ENCODE data around the gene CYP39A1.

Gene CYP39A1

DNA sequence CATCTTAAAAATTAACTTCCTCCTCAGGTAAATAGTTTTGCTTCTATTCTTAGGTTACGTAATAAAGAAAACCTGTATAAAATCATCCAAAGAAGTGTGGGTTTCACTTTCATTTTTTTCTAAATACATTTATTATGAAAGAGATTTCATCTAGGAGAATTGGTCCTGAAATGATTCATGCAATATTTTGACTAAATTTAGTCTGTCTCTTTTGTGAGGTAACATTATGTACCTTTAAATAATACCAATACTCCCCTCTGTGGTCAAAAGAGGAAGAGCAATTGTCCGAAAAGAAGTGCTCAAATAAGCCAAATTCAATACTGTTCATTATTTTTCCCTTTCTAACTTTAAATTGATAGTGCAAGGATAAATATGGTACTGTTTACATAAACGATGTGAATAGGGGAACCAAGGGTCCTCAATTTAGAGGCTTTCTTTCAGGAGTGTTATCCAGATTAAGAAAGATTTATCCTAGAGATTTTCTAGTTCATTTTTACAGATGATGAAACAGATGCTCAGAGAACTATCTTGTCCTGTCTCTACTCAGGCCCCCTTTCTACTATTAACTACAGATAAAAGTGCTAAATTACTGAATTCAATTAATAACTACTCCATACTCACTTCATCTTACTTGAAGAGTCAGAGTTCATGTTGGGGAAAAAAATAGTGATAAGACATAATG is 26.2 kb downstream of the CYP39A1 start:
- FAIRE-seq: peak; percentile 41
- peak; percentile 66 for TF ChIP-seq CTCF (IDR thresholded peaks at IDR 0.05; ENCODE audit: insufficient read depth, missing control alignments)
- no peak for DNase-seq (ENCODE audit: insufficient read length, low spot score)

DNA sequence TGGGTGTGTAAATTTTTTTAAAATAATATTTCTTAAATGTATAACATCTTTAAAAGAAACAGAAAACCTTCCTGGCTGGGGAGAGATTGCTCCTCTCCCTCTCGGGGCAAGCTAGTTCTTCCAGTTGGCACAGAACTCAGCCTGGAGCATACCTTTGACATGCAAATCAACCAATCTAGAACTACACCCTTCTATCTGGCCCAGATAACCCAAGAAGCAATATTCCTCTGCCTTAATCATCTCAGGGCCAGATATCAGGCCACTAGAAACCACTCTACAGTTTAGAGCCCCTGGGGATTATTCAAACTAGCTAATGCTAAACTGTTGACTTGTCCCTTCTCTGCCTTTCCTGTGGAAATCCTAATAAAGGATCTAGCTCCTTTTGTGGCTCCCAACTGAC is 33.9 kb downstream of the CYP39A1 start:
- TF ChIP-seq CTCF (IDR thresholded peaks at IDR 0.05; ENCODE audit: insufficient read depth, missing control alignments): no peak
- FAIRE-seq (no peak), DNase-seq (ENCODE audit: insufficient read length, low spot score) (no peak)

DNA sequence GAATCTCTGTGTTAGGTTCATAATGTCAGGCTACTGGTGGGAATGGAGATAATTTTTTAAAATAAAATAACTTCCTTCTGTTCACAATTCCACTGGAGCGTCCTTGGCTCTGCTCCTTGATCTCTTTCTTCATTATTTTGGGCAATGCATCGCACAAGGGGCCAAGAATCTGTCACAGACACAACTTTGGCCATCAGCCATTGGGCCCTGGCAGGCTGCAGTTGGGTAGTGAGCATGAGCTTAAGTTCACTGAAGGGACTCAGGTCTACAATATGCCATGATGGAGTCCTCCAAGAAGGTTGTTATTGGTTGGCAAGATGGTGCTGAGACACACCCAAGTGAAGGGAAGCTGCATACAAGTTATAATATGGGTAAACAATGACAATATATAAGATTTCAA is 40.0 kb downstream of the CYP39A1 start:
- FAIRE-seq (no peak), DNase-seq (ENCODE audit: insufficient read length, low spot score) (no peak)
- TF ChIP-seq CTCF (IDR thresholded peaks at IDR 0.05; ENCODE audit: insufficient read depth, missing control alignments): no peak

- TF ChIP-seq CTCF (IDR thresholded peaks at IDR 0.05; ENCODE audit: insufficient read depth, missing control alignments): no peak
- FAIRE-seq: no peak
- DNase-seq (ENCODE audit: insufficient read length, low spot score): peak; percentile 21
These were observed 41.6 kb downstream of the CYP39A1 start for GRCh38 chr6:46610862-46611553.

DNA sequence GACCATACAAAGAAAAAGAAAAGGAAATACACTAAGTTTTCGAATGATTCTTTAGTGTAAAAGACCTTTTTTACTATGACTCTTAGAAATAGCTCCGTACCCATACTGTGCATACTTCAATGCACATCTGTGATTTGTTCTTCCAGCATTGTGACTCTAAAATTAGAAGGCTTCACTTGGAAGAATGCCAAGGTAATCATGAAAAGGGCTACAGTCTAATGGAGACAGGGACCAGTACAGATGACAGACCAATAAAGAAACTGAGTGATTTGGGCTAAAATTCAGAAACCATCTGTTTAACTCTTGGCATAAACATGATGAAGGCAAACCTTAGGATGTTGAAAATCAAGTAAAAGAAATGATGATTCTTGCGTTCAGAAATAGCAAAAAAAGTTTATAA is 46.3 kb downstream of the CYP39A1 start:
- no peak for FAIRE-seq
- TF ChIP-seq CTCF (IDR thresholded peaks at IDR 0.05; ENCODE audit: insufficient read depth, missing control alignments): no peak
- DNase-seq (ENCODE audit: insufficient read length, low spot score): no peak

DNA sequence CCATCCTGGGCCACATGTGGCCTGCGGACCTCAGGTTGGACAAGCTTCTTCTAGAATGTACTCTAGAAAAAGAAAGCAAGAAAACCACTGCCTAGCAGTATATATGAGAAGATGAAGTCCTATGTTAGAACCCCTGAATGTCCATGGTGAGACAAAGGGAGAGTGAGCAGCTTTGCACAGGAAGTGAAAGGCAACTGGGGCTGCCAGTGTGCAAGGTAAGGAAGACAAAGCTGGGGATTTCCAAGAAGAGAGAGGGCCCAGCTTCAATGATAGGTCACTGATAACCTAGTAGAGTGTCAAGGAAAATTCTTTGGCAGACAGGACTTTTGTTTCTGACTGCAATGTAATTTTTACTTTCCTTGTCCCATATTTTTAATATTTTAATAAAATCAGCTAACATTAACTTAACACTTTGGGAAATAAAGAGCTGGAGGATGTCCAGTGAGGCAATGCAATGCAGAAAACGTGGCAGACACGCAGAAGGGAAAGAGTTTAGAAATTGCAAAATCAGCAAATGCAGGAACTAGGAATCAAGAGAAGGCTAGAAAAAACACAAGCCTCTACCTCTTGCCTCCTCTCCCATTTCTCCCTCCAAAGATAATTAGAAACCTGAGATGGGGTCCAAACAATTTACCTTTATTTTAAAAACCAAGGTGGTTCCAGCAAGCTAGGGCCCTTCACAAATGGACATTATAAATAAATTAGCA is 47.4 kb downstream of the CYP39A1 start:
- TF ChIP-seq CTCF (IDR thresholded peaks at IDR 0.05; ENCODE audit: insufficient read depth, missing control alignments): no peak
- DNase-seq (ENCODE audit: insufficient read length, low spot score) (no peak), FAIRE-seq (no peak)
